SW480 (cell line): ENCODE results near the gene CCNL2.
"Not testable (repeated sequence)": the region's sequence is repeated elsewhere in the genome, so short reads cannot be mapped to it uniquely, and the experiment has no call there.

Experiments used
- DNase-seq: peaks from one replicate; pipeline ENCODE4 v3.0.0-alpha.2; 2016; ENCODE audit warnings: low spot score

CCNL2 gene

GRCh38 chr1:1373051-1373814 is 25.9 kb downstream of the CCNL2 start:
- DNase-seq = no peak

- peak; percentile 57 for DNase-seq
Measured at GRCh38 chr1:1371746-1372711, 27.1 kb downstream of the CCNL2 start.

- DNase-seq = no peak
Measured at GRCh38 chr1:1371364-1371745, 27.8 kb downstream of the CCNL2 start.

- no peak for DNase-seq
Measured at GRCh38 chr1:1370771-1371300, 28.3 kb downstream of the CCNL2 start.

GRCh38 chr1:1370094-1370493 is 29.0 kb downstream of the CCNL2 start:
- not testable (repeated sequence) for DNase-seq

- DNase-seq = no peak
Measured at GRCh38 chr1:1367315-1367714, 31.8 kb downstream of the CCNL2 start.

GRCh38 chr1:1366699-1367066 is 32.5 kb downstream of the CCNL2 start:
- no peak for DNase-seq

GRCh38 chr1:1365875-1366698 is 33.0 kb downstream of the CCNL2 start:
- DNase-seq = no peak

GRCh38 chr1:1364266-1364665 is 34.9 kb downstream of the CCNL2 start:
- DNase-seq = no peak

GRCh38 chr1:1361982-1362423 is 37.1 kb downstream of the CCNL2 start:
- DNase-seq = no peak

GRCh38 chr1:1361233-1361981 is 37.7 kb downstream of the CCNL2 start:
- DNase-seq = no peak

- peak; percentile 85 for DNase-seq
Measured at GRCh38 chr1:1360506-1361169, 38.5 kb downstream of the CCNL2 start.

- no peak for DNase-seq
Measured at GRCh38 chr1:1359664-1360468, 39.3 kb downstream of the CCNL2 start.

GRCh38 chr1:1359308-1359663 is 39.8 kb downstream of the CCNL2 start:
- no peak for DNase-seq

GRCh38 chr1:1358433-1359271 is 40.5 kb downstream of the CCNL2 start, which contains the start of gene MXRA8:
MXRA8 (minus strand) TSS chr1:1358555; CDS start chr1:1358504, 51 bp downstream.
- no peak for DNase-seq

GRCh38 chr1:1357871-1358432 is 41.2 kb downstream of the CCNL2 start:
- no peak for DNase-seq

- no peak for DNase-seq
Measured at GRCh38 chr1:1356796-1357401, 42.2 kb downstream of the CCNL2 start.
